Amygdala (tissue), 56 donors: ENCODE data around the gene SAMD8.

ENCODE experiments used
- DNase-seq, 56 donors: peaks; one replicate each; lab custom pipeline; 2025; lab: John Stamatoyannopoulos, UW

The SAMD8 gene

DNA sequence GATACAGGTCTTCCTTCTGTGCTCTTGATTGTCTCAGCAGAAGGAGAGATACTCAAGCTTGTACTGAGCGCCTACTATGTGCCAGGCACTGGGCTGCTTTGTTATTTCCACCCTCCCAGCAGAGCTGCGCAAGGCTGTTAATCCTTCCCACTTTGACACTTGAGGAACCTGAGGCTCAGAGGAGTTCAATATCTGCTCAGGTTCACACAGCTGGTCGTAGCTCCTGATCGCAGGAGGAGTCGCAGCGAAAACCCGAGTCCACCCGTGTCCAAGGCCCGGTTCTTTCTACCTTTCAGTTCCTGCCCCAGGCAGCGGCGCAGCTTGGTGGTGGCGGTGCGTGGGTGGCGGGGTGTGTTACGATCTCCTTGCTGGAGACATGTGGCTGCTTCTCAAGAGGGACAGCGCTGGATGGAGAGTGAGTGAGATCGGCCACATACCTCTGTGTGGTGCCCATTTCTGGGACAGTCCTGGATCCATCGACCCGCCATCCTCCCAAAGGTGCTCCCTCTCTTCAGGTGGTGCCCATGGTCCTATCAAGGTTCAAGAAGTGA, 26.5 kb upstream of the SAMD8 start:
- no peak for DNase-seq

DNA sequence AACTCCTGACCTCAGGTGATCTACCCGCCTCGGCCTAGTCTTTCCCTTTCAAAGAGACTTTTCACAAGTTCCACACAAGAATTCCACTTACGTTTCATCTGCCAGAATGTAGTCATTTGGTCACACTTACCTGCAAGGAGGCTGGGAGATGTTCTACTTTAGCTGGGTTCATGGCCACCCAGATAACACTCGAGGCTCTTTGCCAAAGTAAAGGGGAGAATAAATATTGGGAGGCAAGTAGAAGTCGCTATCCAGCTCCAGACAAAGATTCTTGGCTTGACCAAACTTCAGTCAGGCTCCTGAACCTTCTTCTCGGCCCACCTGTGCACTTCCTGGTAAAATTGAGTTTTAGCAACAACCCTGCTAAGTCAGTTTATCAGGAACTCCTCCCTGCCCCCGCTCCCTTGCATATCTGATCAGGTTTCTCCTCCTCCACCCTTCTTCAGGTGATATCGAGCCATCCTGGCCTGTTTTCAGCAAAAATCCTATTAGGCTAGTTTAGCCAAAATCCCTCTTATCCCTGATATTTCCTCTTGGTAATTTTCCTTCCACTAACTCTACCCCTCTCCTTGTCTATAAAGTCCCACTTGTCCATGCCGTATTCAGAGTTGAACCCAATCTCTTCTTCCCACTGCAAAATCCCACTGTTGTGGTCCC, 25.1 kb upstream of the SAMD8 start:
- no peak for DNase-seq

DNA sequence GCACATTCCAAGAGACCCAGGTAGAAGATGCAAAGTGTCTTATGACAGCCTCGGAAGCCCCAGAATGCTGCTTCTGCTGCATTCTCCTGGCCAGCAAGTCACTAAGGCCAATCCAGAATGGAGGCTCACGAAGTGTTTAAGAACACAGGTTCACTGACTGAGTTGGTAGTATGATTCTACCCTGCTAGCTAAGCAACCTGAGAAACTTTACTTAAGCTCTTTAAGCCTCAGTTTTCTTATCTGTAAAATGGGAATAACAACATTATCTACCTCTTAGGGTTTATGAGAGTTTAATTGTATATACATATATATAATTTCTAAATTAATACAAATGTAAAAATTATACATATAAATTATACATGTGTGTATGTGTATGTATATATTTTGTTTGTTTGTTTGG, 22.8 kb upstream of the SAMD8 start:
- DNase-seq: no peak

DNA sequence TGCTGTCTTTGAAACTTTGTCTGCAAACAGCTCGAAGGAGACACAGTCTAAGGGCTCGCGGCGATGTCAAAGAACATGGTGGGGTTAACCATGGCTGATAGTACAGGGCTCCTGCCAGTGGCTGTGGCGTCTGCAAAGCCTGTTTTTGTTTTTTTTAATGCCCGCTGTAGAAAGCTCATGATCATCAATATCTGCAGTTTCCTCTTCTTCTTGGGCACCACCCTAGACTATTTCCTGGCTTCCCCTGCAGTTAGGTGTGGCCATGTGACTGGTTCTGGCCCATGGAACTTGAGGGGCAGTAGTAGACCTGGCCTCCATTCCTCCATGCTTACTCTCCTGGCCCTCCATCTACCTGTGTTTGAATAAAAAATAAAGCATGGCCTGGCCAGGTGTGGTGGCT, 21.8 kb upstream of the SAMD8 start:
- no peak for DNase-seq

DNA sequence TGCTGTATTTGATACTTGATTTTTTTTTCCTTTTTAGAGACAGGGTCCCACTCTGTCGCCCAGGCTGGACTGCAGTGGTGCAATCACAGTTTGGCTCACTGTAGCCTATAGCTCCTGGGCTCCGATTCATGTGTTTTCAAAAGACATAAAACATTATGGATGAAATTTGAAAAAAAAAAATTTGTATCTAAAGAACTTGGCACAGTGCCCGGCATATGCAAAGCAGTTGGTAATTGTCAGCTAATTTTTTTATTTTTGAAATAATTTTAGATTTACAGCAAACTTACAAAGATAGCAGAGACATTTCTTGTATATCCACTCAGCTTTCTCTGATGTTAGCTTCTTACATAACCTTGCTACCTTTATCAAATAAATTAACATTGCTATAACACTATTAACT, 20.3 kb upstream of the SAMD8 start:
- peak in 1 of 56 donors; percentile 30 for DNase-seq

DNA sequence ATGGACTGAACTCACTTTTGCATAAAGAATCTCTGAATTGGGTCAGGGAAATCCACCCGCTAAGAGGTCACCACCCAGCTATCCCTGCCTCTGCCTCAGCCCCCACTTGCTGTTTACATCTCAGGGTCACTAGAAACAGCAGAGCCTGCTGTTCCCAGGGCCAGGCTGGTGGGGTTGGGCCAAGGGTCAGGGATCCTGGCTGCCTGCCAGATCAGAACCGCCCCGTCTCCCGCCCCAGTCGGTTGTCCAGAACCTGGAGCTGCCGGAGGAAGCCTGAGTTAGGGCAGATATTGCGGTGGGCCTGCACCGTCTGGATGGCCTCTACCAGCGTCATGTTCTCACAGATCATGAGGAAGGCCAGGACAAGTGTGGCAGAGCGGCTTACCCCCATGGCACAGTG, 17.0 kb upstream of the SAMD8 start:
- DNase-seq: no peak

DNA sequence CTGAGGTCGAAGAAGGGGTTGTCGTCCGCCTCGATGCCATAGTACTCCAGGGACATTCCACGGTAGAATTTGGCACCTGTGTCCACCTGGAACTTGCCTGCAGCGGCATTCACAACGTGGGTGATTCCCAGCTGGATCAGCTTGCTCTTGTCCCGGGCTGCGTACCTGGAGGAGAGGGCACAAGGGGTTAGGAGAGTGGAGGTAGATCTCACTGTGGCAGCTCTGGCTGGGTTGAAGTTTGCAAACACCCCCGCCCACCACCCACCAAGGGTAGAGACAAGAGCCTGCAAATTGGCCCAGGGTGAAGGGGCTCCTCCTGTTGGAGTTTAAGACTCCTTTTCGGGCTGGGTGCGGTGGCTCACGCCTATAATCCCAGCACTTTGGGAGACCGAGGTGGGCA, 15.8 kb upstream of the SAMD8 start:
- DNase-seq: no peak

DNA sequence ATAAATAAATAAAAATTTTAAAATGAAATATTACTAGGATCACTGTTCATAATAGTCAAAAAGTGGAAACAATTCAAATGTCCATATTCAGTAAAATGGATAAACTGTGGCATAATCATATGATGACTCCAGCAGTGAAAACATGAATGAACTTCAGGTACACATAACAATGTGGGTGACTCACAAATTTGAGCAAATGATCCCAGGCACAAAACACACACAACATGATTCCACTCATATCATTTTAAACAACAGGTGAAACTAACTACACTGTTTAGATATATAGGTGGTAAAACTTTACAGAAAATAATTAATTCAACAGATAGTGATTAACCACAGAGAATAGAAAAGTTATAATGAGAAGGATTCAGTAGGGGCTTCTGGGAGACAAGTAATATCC, 14.7 kb upstream of the SAMD8 start:
- DNase-seq: no peak

DNA sequence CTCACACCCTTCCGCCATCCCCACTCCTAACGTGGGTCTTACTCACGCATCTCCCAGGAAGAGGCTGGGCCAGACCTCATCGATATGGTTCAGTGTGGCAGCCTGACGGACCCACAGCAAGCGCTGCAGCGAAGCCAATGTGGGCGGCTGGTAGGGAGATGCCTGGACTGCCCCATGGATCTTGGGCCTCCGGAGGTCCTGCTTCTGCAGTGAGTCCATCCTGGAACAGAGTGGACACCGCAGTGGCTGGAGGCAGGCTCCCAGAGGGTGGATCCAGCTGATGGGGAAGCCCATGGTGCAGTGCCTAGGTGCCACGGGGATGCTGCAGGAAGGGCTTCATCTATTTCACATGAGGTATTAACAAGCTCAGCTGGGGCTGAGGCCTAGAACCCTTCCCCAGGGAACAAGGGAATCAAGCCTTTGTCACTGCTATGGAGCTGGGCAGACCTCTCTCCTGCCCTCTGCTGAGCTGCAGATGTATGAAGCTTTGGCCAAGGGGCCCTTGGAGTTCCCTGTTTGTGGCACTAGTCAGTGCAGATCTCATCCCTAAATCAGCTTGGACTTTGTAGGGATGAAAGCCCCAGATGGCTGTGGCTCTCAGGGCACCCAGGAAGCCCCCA, 13.7 kb upstream of the SAMD8 start:
- DNase-seq: no peak

DNA sequence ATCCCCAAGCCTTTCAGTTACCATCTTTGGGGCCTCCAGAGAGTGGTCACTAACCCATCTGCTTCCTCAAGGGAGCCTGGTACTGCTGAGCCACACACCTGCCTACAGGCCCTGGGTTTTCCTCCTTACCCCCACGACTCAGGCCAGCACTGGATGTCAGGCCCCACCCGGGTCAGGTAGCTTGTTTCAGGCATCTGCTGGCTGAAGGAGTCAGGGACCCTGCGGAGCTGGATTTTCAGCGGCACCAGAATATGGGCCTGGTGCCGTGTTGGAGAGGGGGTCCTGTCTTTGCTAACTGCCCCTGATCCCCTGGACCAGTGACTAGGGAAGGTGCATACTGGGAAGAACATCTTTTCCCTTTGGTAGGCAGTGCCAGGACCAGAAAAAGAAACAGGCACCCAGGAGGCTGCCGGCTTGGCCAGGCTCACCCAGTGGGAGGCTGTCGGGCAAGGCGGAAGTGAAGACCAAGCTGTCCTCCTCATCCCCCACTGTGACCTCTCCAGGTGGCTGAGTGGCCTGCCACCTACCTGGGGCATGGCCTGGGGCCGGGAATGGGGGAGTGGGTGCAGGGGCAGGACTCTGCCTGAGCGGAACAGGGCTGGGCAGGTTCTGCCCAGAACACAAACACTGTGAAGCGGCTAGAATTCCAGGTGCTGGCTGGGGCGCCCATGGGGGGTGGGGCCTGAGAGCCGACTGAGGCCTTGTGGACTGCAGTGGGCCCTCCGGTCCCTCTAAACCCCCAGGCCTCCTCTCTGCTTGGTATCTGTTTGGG, 12.4 kb upstream of the SAMD8 start:
- no peak for DNase-seq

DNA sequence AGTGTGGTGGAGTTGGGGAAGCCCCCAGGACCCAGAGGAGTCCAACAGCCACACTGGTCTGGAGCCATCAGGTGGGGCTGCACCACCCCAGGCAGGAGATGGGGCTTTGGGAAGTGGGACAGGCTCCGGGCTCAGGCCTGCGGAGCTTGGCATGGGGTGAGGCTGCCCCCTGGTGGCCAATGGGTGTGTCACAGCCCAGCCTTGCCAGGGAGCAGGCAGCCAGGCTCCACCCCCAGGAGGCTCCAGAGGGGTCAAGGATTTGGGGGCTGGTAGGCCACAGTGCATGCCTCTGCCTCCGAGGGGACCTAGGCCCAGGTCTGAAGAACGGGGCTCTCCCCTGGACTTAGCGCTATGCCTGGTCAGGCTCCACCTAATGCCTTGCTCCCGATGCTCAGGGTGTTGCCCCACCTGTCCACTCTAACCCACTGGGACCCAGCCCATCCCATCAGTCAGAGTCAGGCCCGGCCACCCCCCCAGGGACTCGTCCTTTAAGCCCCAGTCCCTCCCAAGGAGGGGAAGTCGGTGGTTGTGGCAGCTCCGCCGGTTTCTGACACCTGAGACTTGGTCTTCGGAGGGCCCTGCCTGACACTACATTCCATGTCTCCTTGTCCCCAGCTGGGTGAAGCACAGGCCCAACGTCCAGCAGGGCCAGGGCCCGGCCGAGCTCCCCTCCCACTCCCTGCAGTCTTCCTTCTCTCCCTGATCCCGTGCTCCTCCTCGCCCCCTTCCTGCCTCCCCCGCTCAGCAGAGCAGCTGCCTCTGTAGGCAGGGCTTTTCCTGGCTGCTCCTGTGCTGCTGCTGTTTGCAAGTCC, 11.3 kb upstream of the SAMD8 start:
- peak in 49 of 56 donors; percentile 14 to 83 (median 53) for DNase-seq

DNA sequence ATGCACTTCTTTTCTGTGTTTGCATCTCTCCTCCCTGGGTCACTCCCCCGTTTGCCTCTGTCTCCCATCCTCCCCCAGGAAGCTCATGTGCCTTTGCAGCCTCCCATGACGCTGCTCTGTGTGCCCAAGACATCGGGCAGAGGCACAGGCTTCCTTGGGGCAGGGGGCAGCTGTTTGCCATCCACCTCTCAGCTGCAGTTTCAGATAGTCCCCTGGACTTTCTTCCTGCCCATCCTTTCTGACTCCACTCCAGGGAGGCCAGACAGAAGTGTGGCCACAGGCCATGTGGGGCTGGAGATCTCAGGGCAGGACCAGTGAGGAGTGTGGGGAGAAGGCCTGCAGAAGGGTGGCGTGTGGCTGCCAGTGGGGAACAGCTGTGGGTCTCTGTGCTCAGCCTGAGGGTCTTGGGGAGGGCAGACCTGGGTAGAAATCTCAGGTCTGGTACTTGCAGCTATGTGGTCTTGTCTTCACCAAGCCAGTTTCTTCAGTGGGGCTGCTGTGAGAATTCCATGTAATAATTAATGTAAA, 10.6 kb upstream of the SAMD8 start:
- DNase-seq: peak in 1 of 56 donors; percentile 11

DNA sequence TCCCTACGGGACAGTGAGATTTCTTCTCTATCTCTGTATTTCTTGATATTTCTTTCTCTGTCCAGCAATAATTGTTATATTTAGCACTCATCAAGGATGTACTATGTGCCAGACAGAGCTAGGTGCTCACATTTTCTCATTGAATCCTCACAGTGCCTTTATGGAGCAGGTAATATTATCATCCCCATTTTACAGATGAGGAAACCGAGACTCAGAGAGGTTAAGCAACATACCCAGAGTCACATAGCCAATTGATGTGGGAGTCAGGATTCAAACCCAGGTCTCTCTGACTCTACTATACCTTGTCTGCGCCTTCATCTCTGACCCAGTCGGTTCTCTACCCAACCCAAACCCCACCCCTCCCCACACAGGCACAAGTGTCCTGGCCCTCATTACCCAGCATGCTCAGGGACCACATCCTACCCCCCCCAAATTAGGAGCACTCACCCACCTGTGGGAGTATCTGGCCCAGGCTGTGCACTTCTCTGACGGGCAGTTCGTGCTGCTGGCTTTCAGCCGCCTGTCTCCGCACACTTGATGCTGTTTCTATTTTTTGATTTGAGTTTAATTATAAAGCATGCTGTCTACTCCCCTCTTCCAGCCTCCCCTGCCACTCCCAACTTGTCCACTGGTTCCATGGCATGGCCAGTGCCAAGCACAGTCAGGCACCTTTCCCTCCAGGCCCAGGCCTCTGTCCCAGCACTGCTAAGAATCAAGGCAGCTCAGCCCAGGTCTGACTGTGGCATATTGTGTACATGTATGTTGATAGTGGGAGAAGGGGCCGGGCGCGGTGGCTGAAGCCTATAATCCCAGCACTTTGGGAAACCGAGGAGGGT, 9.8 kb upstream of the SAMD8 start:
- no peak for DNase-seq

DNA sequence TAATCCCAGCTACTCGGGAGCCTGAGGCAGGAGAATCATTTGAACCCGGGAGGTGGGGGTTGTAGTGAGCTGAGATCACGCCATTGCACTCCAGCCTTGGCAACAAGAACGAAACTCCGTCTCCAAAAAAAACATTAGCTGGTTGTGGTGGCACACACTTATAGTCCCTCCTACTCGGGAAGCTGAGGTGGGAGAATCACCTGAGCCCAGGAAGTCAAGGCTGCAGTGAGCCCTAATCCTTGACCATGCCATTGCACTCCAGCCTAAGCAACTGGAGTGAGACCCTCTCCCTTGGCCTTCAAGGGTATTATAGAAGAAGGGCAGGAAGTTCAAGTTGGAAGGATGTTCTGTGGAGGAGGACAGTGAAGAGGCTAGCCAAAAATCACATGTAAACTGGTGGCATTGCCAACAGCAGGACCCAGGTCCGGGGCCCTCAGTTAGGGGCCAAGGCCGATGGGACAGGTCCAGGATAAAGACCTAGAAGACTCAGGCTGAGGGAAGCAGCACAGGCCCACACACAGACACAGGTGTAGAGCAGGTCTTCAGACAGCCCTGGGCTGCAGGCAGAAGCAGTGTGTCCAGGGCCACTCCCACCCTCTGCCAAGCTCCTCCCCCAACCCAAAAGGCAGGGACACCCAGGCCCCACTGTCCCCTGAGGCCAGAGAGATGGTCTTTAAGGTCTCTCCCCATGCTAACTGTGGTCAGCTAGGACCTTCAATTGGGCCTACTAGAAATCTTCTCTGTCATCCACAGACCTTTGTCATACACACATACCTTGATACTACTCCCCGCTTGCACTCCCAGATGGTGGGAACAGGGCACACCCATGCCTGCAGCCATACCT, 8.4 kb upstream of the SAMD8 start:
- DNase-seq: no peak

DNA sequence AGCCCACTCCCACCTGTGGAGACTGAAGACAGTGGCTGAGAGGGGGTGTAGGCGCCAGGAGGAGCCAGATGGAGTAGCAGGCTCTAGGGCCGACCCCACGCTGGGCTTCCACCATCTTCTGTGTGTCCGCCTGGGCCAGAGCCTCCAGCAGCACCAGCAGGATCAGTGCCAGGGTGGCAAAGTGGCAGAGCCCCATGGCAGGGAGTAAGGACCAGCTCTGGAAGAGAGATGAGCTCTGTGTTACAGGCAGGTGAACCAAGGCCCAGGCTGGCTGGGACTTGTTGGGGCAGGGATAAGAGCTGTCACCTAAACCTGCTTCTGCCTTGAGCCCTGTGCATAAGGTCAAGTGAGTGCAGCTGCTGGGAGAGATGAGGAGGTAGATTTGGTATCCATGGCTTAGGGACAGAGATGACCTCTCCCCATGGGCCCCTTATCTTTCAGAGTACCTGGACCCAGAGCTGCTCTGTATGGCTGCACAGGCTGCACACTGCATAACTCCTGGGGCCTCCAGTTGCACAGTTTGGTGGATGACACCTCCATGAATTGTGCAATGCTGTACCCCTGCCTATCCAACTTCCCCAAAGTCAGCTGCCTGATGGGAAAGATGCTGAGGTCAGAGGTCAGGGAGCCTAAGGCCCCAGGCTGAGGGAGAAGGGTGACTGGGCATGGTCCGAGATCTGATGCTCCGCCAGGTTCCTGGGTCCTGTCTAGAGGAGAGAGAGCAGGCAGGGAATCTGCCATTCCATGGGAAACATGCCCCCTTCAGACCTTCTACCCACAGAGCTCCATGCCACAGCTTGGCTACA, 7.4 kb upstream of the SAMD8 start:
- DNase-seq: no peak

DNA sequence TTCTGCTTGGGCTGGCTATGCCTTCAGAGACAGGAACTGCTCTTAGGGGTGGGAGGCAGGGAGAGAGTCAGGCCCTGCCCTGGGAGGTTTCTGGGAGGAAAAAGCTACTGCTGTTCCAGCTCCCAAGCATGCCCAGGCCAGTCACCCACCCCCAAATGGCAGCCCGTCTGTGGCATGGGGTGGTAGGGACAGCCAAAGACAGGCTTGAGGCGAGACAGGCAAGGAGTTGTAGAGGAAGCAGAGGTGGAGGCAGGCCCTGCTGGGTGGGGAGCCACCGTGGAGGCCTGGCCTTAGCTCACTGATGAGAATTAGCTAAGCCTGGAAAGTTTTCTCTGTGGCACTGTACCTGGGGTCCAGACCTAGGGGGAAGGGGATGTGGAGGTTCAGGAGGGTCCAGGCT, 6.6 kb upstream of the SAMD8 start:
- DNase-seq: no peak

DNA sequence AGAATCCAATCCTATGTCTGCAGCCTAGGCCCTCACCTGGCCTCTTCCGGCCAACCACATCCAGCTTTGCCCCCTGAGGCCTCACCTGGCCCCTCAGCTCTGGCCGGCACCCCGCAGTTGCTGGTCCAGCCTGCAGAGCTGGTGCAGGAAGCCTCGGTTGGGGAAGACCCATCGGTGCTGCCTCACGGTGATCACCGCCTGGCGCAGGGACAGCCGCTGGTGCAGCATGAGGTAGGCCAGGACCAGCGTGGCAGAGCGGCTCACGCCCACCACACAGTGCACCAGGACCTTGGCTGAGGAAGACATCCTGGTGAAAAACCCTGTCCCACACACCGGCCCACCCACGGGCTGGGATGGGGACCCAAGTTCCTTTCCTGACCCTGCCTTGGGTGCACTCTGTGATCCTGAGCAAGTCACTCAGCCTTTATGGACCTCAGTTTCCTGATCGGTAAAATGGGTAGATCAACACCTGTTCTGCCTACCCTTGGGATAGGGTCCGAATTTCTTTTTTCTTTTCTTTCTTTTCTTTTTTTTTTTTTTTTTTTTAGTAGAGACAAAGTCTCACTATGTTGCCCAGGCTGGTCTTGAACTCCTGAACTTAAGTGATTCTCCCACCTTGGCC, 5.8 kb upstream of the SAMD8 start:
- DNase-seq: no peak
